ENCODE measurements around the gene KCNA2. TPM values are rescaled to one million over a fixed set of nuclear protein-coding genes. Genes with fewer than 3 reads are reported as not detected.

The KCNA2 gene
- total RNA-seq, 1 donor from 2014 or later = 0.64 TPM

DNA sequence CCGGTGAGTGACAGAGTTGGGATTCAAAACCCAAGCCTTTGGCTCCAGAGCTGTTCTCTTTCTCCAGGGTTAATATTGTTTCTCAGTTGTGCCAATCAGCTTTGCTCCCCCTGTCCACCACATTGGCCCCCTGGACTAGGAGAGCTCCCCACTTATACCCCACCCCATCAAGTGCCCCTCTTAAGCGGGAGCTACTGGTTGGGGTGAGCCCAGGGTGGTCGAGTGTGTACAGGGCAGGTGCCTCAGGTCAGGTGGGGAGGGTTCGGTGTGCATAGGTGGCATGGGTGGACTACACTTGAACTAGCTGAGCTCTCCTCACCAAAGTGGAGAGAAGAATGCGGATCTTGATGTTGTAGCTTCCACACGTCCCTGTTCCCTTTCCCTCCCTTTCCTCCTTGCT lies 14.2 kb downstream of the KCNA2 start:
- Histone ChIP-seq H3K4me3 (no peak overlapping the region), H3K27me3 (no peaks in the 10 kb centered on the region), H3K27ac (no peak overlapping the region), H3K36me3 (no peaks in the 10 kb centered on the region), H3K4me1 (no peaks in the 10 kb centered on the region), H3K9me3 (no peaks in the 10 kb centered on the region)
- no peak for TF ChIP-seq CTCF (IDR thresholded peaks at IDR 0.05)
- intact Hi-C loops (cut with DNase I) = no loop called here
- ATAC-seq = no peak
- no peak for DNase-seq

DNA sequence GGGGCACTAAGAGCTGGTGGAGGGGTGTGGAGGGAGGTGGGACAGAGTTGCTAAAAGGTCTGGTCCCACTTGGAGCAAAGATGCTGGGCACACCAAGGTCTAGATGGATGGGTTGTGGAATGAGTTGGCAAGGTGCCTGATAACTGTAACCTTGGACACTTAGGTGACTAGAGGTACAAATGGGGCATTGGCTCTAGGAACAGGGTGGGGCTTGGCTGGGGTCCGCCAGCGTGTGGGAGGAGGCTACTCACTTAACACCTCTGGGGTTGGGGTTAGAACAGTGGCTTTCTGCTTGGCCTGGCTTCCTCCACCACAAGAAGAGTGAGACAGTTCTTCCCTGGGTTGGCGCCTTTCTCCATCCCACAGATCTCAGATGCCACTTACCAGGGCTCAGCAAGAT lies 17.2 kb downstream of the KCNA2 start:
- ATAC-seq (no peak), DNase-seq (no peak)
- Histone ChIP-seq H3K9me3 (no peaks in the 10 kb centered on the region), H3K27ac (no peak overlapping the region), H3K36me3 (no peaks in the 10 kb centered on the region), H3K27me3 (no peaks in the 10 kb centered on the region), H3K4me1 (no peaks in the 10 kb centered on the region), H3K4me3 (no peak overlapping the region)
- TF ChIP-seq CTCF (IDR thresholded peaks at IDR 0.05) = no peak
- intact Hi-C loops (cut with DNase I) = no loop called here

GRCh38 chr1:110588486-110588885 lies 17.7 kb downstream of the KCNA2 start:
- no peaks in the 10 kb centered on the region for H3K4me1 ChIP-seq

DNA sequence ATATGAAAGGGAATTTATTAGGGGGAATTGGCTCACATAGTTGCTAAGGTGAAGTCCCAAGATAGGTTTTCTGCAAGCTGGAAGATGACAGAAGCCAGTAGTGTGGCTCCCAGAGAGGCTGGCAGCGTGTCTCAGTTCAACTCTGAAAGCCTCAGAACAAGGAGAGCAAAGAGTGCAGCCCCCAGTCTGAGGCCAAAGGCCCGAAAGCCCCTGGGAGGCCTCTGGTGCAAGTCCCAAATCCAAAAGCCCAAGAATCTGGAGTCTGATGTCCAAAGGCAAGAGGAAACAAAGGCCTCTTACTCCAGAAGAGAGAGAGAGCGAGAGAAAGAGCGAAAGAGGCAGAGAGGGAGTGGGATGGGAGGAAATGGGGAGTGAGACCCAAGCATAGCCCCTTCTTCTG lies 18.3 kb downstream of the KCNA2 start:
- no peak for TF ChIP-seq CTCF (IDR thresholded peaks at IDR 0.05)
- Histone ChIP-seq H3K4me3 (no peak overlapping the region), H3K36me3 (no peaks in the 10 kb centered on the region), H3K4me1 (no peaks in the 10 kb centered on the region), H3K27ac (no peak overlapping the region), H3K9me3 (no peaks in the 10 kb centered on the region), H3K27me3 (no peaks in the 10 kb centered on the region)
- ATAC-seq = no peak
- intact Hi-C loops (cut with DNase I) = no loop called here
- no peak for DNase-seq

More at GRCh38 chr1:110588486-110588885, 17.7 kb downstream of the KCNA2 start:
- no peaks in the 10 kb centered on the region for H3K9me3 ChIP-seq
- DNase-seq (no peak), ATAC-seq (no peak)
- TF ChIP-seq CTCF (IDR thresholded peaks at IDR 0.05) = no peak
- H3K36me3 ChIP-seq = no peaks in the 10 kb centered on the region
- no peak overlapping the region for H3K27ac ChIP-seq
- intact Hi-C loops (cut with DNase I) = no loop called here
- no peaks in the 10 kb centered on the region for H3K27me3 ChIP-seq
- H3K4me3 ChIP-seq = no peak overlapping the region

DNA sequence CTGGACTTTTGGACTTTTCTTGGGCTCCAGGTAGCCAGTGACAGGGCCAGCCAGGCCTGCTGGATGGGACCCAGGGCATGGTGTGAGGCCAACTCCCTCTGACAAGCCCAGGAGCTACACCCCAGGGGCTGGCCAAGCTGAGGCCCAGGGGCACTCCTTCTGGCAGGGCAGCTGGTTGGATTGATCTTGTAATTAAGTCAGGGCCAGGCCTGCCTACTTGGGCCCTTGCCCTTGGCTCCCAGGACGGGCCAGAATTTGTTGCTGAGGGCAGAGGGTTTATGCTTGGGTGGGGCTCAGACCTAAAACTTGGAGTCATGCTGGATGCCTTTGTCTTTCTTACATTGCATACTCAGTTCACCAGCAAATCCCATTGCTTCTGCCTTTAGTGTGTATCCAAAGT lies 20.7 kb downstream of the KCNA2 start:
- Histone ChIP-seq H3K4me1 (no peaks in the 10 kb centered on the region), H3K9me3 (no peaks in the 10 kb centered on the region), H3K27ac (no peak overlapping the region), H3K27me3 (peaks cover 3% of the 10 kb centered on the region), H3K36me3 (no peaks in the 10 kb centered on the region), H3K4me3 (no peak overlapping the region)
- no peak for DNase-seq
- no peak for TF ChIP-seq CTCF (IDR thresholded peaks at IDR 0.05)
- ATAC-seq = no peak
- intact Hi-C loops (cut with DNase I) = no loop called here

- TF ChIP-seq CTCF (IDR thresholded peaks at IDR 0.05) = no peak
- intact Hi-C loops (cut with DNase I) = no loop called here
- no peaks in the 10 kb centered on the region for H3K9me3 ChIP-seq
- H3K27me3 ChIP-seq = peaks cover 5% of the 10 kb centered on the region
- DNase-seq (no peak), ATAC-seq (no peak)
- no peaks in the 10 kb centered on the region for H3K36me3 ChIP-seq
- no peak overlapping the region for H3K4me3 ChIP-seq
- H3K4me1 ChIP-seq = no peaks in the 10 kb centered on the region
- no peak overlapping the region for H3K27ac ChIP-seq
Measured at GRCh38 chr1:110584045-110584444, 22.1 kb downstream of the KCNA2 start.
